ENCODE results near the gene FZD4. TPM values are rescaled to one million over a fixed set of nuclear protein-coding genes. Genes with fewer than 3 reads are reported as not detected.

The FZD4 gene
- total and polyA plus RNA-seq, 9 donors, result 14.0 to 53.5 (median 23.3) TPM

DNA sequence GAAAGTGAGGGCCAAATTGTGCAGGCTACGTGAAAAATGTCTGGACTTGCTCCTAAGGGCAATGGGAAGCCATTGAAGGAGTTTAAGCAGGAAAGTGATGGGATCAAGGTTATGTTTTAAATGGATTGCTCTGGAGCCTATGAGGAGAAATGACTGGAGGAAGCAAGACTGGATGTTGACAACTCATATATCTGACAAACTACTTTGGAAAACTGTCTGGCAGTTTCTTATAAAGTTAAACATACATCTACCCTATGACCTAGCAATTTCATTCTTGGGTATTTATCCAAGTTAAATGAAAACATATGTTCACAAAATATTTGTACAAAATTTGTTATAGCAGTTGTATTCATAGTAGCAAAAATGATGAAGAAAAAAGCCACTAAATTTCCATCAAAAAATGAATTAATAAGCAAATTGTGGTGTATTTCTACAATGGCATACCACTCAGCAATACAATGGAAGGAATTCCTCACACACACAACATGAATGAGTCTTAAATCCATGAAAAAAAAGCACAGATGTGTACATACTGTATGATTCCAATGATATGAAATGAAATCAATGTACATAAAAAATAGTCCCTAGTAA, 24.1 kb downstream of the FZD4 start:
- intact Hi-C loops (cut with DNase I), result loop anchor here in 1 of 4 donors (10.0 kb wide), 1 partner anchor 256 kb away; the partner anchor contains the start of gene ME3
- Histone ChIP-seq H3K4me3 (no peak overlapping the region), H3K36me3 (no peaks in the 10 kb centered on the region), H3K27me3 (no peaks in the 10 kb centered on the region), H3K27ac (peak overlapping the region in 1 of 2 donors; percentile 76), H3K4me1 (ENCODE audit: insufficient read depth) (peaks cover 29% of the 10 kb centered on the region), H3K9me3 (no peaks in the 10 kb centered on the region)
- TF ChIP-seq POLR2A (IDR thresholded peaks at IDR 0.05) (no peak), EP300 (IDR thresholded peaks at IDR 0.05) (no peak)
- TF ChIP-seq, protein P1, sequence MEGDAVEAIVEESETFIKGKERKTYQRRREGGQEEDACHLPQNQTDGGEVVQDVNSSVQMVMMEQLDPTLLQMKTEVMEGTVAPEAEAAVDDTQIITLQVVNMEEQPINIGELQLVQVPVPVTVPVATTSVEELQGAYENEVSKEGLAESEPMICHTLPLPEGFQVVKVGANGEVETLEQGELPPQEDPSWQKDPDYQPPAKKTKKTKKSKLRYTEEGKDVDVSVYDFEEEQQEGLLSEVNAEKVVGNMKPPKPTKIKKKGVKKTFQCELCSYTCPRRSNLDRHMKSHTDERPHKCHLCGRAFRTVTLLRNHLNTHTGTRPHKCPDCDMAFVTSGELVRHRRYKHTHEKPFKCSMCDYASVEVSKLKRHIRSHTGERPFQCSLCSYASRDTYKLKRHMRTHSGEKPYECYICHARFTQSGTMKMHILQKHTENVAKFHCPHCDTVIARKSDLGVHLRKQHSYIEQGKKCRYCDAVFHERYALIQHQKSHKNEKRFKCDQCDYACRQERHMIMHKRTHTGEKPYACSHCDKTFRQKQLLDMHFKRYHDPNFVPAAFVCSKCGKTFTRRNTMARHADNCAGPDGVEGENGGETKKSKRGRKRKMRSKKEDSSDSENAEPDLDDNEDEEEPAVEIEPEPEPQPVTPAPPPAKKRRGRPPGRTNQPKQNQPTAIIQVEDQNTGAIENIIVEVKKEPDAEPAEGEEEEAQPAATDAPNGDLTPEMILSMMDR (IDR thresholded peaks at IDR 0.05), result no peak
- no peak for DNase-seq
- 29 to 35% (median 34%) methylated on average over 1 of the region's 1 CpG for WGBS, 3 donors

DNA sequence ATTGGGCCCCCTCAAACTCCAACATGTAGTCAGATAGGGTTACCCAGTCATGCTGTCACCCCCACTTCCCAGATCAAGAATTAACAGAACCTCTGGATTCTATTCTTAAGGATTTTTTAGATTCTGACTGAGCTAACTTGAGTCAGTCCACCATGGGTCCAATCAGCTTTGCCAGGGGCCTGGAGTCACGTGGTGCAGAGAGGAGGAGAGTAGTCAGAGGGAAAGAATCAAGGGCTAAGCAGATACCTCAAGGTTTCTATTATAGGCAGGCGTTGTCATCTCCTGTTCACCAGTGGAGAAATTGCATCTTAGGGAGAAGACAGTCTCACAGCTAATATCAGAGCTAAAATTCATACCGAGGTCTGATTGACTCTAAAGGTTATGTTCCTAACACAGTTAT, 28.2 kb downstream of the FZD4 start:
- DNase-seq, result no peak
- Histone ChIP-seq H3K9me3 (no peaks in the 10 kb centered on the region), H3K4me3 (no peak overlapping the region), H3K36me3 (no peaks in the 10 kb centered on the region), H3K27ac (no peak overlapping the region), H3K4me1 (ENCODE audit: insufficient read depth) (peaks cover 19% of the 10 kb centered on the region), H3K27me3 (no peaks in the 10 kb centered on the region)
- WGBS, 3 donors, result 61 to 76% (median 74%) methylated on average over 3 of the region's 3 CpGs
- no peak for TF ChIP-seq EP300 (IDR thresholded peaks at IDR 0.05)
- intact Hi-C loops (cut with DNase I), result no loop called here

- Histone ChIP-seq H3K4me1 (ENCODE audit: insufficient read depth) (peaks cover 16% of the 10 kb centered on the region), H3K27ac (peak overlapping the region in 1 of 2 donors; percentile 26), H3K27me3 (no peaks in the 10 kb centered on the region), H3K4me3 (no peak overlapping the region), H3K9me3 (no peaks in the 10 kb centered on the region), H3K36me3 (no peaks in the 10 kb centered on the region)
- intact Hi-C loops (cut with DNase I), result no loop called here
- WGBS, 3 donors, result 42 to 58% (median 44%) methylated on average over 6 of the region's 6 CpGs
- no peak for TF ChIP-seq EP300 (IDR thresholded peaks at IDR 0.05)
- TF ChIP-seq, protein P1 (IDR thresholded peaks at IDR 0.05), result no peak
- no peak for TF ChIP-seq POLR2A (IDR thresholded peaks at IDR 0.05)
- DNase-seq, result no peak
Measured at GRCh38 chr11:86923999-86924766, 31.0 kb downstream of the FZD4 start.

- DNase-seq, result no peak
- intact Hi-C loops (cut with DNase I), result no loop called here
- Histone ChIP-seq H3K27me3 (no peaks in the 10 kb centered on the region), H3K4me3 (no peak overlapping the region), H3K36me3 (no peaks in the 10 kb centered on the region), H3K9me3 (no peaks in the 10 kb centered on the region), H3K27ac (no peak overlapping the region), H3K4me1 (ENCODE audit: insufficient read depth) (peaks cover 16% of the 10 kb centered on the region)
- TF ChIP-seq EP300 (IDR thresholded peaks at IDR 0.05) (no peak), POLR2A (IDR thresholded peaks at IDR 0.05) (no peak)
- TF ChIP-seq, protein P1 (IDR thresholded peaks at IDR 0.05), result no peak
- WGBS, 3 donors, result 97 to 100% (median 100%) methylated on average over 1 of the region's 1 CpG
Measured at GRCh38 chr11:86922225-86922624, 33.0 kb downstream of the FZD4 start.

Data from ovary (tissue), 9 donors.